ENCODE results near the gene METTL24.
"Not testable (repeated sequence)": the region's sequence is repeated elsewhere in the genome, so short reads cannot be mapped to it uniquely, and the experiment has no call there.

The METTL24 gene

GRCh38 chr6:110315207-110315868, 42.8 kb downstream of the METTL24 start:
- no peak for DNase-seq (ENCODE audit: low spot score)

- DNase-seq (ENCODE audit: low spot score), result no peak
Observed at GRCh38 chr6:110310861-110311446, 47.2 kb downstream of the METTL24 start.

- not testable (repeated sequence) for DNase-seq (ENCODE audit: low spot score)
Observed at GRCh38 chr6:110309432-110309831, 48.7 kb downstream of the METTL24 start.

- peak; percentile 10 for DNase-seq (ENCODE audit: low spot score)
Observed at GRCh38 chr6:110307368-110307767, 50.8 kb downstream of the METTL24 start.

GRCh38 chr6:110305832-110306231, 52.3 kb downstream of the METTL24 start:
- DNase-seq (ENCODE audit: low spot score), result not testable (repeated sequence)

- not testable (repeated sequence) for DNase-seq (ENCODE audit: low spot score)
Observed at GRCh38 chr6:110303692-110304091, 54.5 kb downstream of the METTL24 start.

- DNase-seq (ENCODE audit: low spot score), result no peak
Observed at GRCh38 chr6:110298916-110299315, 59.2 kb downstream of the METTL24 start.

GRCh38 chr6:110298411-110298810, 59.7 kb downstream of the METTL24 start:
- DNase-seq (ENCODE audit: low spot score), result no peak

- DNase-seq (ENCODE audit: low spot score), result no peak
Observed at GRCh38 chr6:110296241-110297025, 61.7 kb downstream of the METTL24 start.

- DNase-seq (ENCODE audit: low spot score), result no peak
Observed at GRCh38 chr6:110295451-110296165, 62.5 kb downstream of the METTL24 start.

GRCh38 chr6:110287462-110288341, 70.4 kb downstream of the METTL24 start:
- DNase-seq (ENCODE audit: low spot score), result no peak

- DNase-seq (ENCODE audit: low spot score), result no peak
Observed at GRCh38 chr6:110285306-110286060, 72.7 kb downstream of the METTL24 start.

- DNase-seq (ENCODE audit: low spot score), result no peak
Observed at GRCh38 chr6:110284855-110285254, 73.3 kb downstream of the METTL24 start.

GRCh38 chr6:110283657-110284056, 74.5 kb downstream of the METTL24 start:
- no peak for DNase-seq (ENCODE audit: low spot score)

GRCh38 chr6:110282412-110282811, 75.7 kb downstream of the METTL24 start:
- no peak for DNase-seq (ENCODE audit: low spot score)

- DNase-seq (ENCODE audit: low spot score), result no peak
Observed at GRCh38 chr6:110277100-110277665, 81.0 kb downstream of the METTL24 start.

GRCh38 chr6:110272781-110273180, 85.4 kb downstream of the METTL24 start:
- DNase-seq (ENCODE audit: low spot score), result not testable (repeated sequence)

- DNase-seq (ENCODE audit: low spot score), result no peak
Observed at GRCh38 chr6:110271732-110272022, 86.5 kb downstream of the METTL24 start.

- no peak for DNase-seq (ENCODE audit: low spot score)
Observed at GRCh38 chr6:110270165-110270564, 88.0 kb downstream of the METTL24 start.

- no peak for DNase-seq (ENCODE audit: low spot score)
Observed at GRCh38 chr6:110269623-110270022, 88.5 kb downstream of the METTL24 start.

- DNase-seq (ENCODE audit: low spot score), result no peak
Observed at GRCh38 chr6:110266996-110267395, 91.2 kb downstream of the METTL24 start.
